ENCODE measurements around the gene PRICKLE2. TPM values are rescaled to one million over a fixed set of nuclear protein-coding genes. Genes with fewer than 3 reads are reported as not detected.

PRICKLE2 gene
- total RNA-seq, 1 experiment from 2014 or later = 5.6 TPM

DNA sequence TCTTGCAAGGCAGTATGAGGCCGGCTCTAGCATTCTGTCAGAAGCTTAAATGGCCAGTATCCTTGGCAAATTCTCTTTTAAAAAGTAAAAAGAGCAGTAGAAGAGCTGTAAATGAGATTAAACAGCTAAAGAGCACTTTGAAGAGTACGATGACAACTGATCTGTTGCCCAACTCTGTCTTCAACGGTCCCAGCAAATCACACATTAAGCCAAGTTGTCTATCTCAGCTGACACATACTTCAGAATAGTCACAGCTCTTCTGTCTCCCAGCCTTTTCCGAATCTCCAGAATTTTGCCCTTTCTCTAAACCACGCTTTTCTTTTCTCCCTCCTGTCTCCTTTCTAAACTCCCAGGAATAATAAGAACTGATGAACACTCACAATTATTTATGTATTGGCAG is 51.7 kb downstream of the PRICKLE2 start (continued):
- TF ChIP-seq, protein P1, sequence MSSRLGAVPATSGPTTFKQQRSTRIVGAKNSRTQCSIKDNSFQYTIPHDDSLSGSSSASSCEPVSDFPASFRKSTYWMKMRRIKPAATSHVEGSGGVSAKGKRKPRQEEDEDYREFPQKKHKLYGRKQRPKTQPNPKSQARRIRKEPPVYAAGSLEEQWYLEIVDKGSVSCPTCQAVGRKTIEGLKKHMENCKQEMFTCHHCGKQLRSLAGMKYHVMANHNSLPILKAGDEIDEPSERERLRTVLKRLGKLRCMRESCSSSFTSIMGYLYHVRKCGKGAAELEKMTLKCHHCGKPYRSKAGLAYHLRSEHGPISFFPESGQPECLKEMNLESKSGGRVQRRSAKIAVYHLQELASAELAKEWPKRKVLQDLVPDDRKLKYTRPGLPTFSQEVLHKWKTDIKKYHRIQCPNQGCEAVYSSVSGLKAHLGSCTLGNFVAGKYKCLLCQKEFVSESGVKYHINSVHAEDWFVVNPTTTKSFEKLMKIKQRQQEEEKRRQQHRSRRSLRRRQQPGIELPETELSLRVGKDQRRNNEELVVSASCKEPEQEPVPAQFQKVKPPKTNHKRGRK (CRISPR knock-in tag; IDR thresholded peaks at IDR 0.05; ENCODE audit: borderline replicate concordance) = no peak
- TF ChIP-seq, protein P2, sequence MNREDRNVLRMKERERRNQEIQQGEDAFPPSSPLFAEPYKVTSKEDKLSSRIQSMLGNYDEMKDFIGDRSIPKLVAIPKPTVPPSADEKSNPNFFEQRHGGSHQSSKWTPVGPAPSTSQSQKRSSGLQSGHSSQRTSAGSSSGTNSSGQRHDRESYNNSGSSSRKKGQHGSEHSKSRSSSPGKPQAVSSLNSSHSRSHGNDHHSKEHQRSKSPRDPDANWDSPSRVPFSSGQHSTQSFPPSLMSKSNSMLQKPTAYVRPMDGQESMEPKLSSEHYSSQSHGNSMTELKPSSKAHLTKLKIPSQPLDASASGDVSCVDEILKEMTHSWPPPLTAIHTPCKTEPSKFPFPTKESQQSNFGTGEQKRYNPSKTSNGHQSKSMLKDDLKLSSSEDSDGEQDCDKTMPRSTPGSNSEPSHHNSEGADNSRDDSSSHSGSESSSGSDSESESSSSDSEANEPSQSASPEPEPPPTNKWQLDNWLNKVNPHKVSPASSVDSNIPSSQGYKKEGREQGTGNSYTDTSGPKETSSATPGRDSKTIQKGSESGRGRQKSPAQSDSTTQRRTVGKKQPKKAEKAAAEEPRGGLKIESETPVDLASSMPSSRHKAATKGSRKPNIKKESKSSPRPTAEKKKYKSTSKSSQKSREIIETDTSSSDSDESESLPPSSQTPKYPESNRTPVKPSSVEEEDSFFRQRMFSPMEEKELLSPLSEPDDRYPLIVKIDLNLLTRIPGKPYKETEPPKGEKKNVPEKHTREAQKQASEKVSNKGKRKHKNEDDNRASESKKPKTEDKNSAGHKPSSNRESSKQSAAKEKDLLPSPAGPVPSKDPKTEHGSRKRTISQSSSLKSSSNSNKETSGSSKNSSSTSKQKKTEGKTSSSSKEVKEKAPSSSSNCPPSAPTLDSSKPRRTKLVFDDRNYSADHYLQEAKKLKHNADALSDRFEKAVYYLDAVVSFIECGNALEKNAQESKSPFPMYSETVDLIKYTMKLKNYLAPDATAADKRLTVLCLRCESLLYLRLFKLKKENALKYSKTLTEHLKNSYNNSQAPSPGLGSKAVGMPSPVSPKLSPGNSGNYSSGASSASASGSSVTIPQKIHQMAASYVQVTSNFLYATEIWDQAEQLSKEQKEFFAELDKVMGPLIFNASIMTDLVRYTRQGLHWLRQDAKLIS (CRISPR knock-in tag; IDR thresholded peaks at IDR 0.05; ENCODE audit: borderline replicate concordance) = no peak
- TF ChIP-seq E2F4 (CRISPR knock-in tag; IDR thresholded peaks at IDR 0.05; ENCODE audit: borderline replicate concordance, low read depth) (no peak), ERG (CRISPR knock-in tag; IDR thresholded peaks at IDR 0.05) (no peak), PREB (CRISPR knock-in tag; IDR thresholded peaks at IDR 0.05; ENCODE audit: borderline replicate concordance) (no peak)

GRCh38 chr3:64170270-64170669 is 55.0 kb downstream of the PRICKLE2 start:
- no peak for DNase-seq (ENCODE audit: low spot score)
- no peaks in the 10 kb centered on the region for H3K27me3 Mint-ChIP-seq (ENCODE audit: low read depth)
- TF ChIP-seq ZBTB43 (CRISPR knock-in tag; IDR thresholded peaks at IDR 0.05) (no peak), RORB (CRISPR knock-in tag; IDR thresholded peaks at IDR 0.05) (no peak), SMAD4 (CRISPR knock-in tag; IDR thresholded peaks at IDR 0.05) (no peak), FOXK1 (CRISPR knock-in tag; IDR thresholded peaks at IDR 0.05) (no peak), IRF2 (CRISPR knock-in tag; IDR thresholded peaks at IDR 0.05; ENCODE audit: borderline replicate concordance, low read depth) (no peak), ZNF671 (CRISPR knock-in tag; IDR thresholded peaks at IDR 0.05) (no peak), ATF2 (CRISPR knock-in tag; IDR thresholded peaks at IDR 0.05; ENCODE audit: borderline replicate concordance, low read depth) (no peak), TEAD1 (CRISPR knock-in tag; IDR thresholded peaks at IDR 0.05) (no peak)
- TF ChIP-seq, protein P3, sequence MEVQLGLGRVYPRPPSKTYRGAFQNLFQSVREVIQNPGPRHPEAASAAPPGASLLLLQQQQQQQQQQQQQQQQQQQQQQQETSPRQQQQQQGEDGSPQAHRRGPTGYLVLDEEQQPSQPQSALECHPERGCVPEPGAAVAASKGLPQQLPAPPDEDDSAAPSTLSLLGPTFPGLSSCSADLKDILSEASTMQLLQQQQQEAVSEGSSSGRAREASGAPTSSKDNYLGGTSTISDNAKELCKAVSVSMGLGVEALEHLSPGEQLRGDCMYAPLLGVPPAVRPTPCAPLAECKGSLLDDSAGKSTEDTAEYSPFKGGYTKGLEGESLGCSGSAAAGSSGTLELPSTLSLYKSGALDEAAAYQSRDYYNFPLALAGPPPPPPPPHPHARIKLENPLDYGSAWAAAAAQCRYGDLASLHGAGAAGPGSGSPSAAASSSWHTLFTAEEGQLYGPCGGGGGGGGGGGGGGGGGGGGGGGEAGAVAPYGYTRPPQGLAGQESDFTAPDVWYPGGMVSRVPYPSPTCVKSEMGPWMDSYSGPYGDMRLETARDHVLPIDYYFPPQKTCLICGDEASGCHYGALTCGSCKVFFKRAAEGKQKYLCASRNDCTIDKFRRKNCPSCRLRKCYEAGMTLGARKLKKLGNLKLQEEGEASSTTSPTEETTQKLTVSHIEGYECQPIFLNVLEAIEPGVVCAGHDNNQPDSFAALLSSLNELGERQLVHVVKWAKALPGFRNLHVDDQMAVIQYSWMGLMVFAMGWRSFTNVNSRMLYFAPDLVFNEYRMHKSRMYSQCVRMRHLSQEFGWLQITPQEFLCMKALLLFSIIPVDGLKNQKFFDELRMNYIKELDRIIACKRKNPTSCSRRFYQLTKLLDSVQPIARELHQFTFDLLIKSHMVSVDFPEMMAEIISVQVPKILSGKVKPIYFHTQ (CRISPR knock-in tag; IDR thresholded peaks at IDR 0.05) = no peak
- CTCF ChIA-PET = interaction anchor here (0.7 kb wide), 2 partner anchors 17 to 149 kb away, joined by 4 to 5 read pairs; no protein-coding TSS in a partner anchor
- POLR2A ChIA-PET = interaction anchor here (0.7 kb wide), 1 partner anchor 9 kb away, joined by 3 read pairs; no protein-coding TSS in a partner anchor
- no peaks in the 10 kb centered on the region for H3K9me3 Mint-ChIP-seq
- ATAC-seq = no peak
- H3K4me1 Mint-ChIP-seq = peaks cover 12% of the 10 kb centered on the region
- H3K36me3 Mint-ChIP-seq = no peaks in the 10 kb centered on the region
- no peak overlapping the region for H3K4me3 Mint-ChIP-seq
- no peak overlapping the region for H3K27ac Mint-ChIP-seq
